IPS DF 4.7 (cell line): Measurements from ENCODE around the gene PLCB4.

Experiments
- DNase-seq: peaks from one replicate; pipeline ENCODE4 v3.0.0-alpha.2; 2013; ENCODE audit warnings: low spot score; ENCODE audit errors: extremely low read depth

Gene PLCB4

GRCh38 chr20:9514461-9515213, 445.8 kb downstream of the PLCB4 start, which contains the start of gene LAMP5:
TSS of gene LAMP5 (plus strand) at chr20:9514590. CDS start at chr20:9514853, 263 bp downstream.
- DNase-seq = no peak

- DNase-seq = no peak
These were observed 446.3 kb downstream of the PLCB4 start for GRCh38 chr20:9515214-9515585.

GRCh38 chr20:9515741-9516233, 446.9 kb downstream of the PLCB4 start:
- no peak for DNase-seq

- no peak for DNase-seq
These were observed 447.5 kb downstream of the PLCB4 start for GRCh38 chr20:9516234-9516871.

- no peak for DNase-seq
These were observed 448.6 kb downstream of the PLCB4 start for GRCh38 chr20:9517297-9518162.

GRCh38 chr20:9518576-9519175, 449.8 kb downstream of the PLCB4 start:
- no peak for DNase-seq

- no peak for DNase-seq
These were observed 451.2 kb downstream of the PLCB4 start for GRCh38 chr20:9520086-9520485.

- DNase-seq = no peak
These were observed 454.7 kb downstream of the PLCB4 start for GRCh38 chr20:9523636-9524035.
